Esophagus squamous epithelium (tissue), 5 donors: ENCODE measurements around the gene CYSTM1. TPM values are rescaled to one million over a fixed set of nuclear protein-coding genes. Genes with fewer than 3 reads are reported as not detected.
A peak's percentile ranks its signal among the peaks of the same experiment; 100 is the strongest.

ENCODE experiments used
- DNase-seq: peaks from one replicate; lab custom pipeline; 2025; lab: John Stamatoyannopoulos, UW
- H3K27ac ChIP-seq, 4 donors: fragments of 200-600 bp; sonication (generic); one replicate each; pipeline ENCODE4 v1.5.1; 2016 to 2019; ENCODE audit warnings: mild to moderate bottlenecking in 1 of 4
- H3K27me3 ChIP-seq, 4 donors: fragments of 200-600 bp; sonication (generic); 1 replicate in 3 of 4; 2 replicates in 1 of 4; pipeline versions ENCODE4 v1.5.1 to v1.6.0; 2017 to 2021; ENCODE audit warnings: antibody characterized with exemption in 1 of 4
- H3K36me3 ChIP-seq, 3 donors: fragments of 200-600 bp; sonication (generic); one replicate each; pipeline ENCODE4 v1.5.1; 2016 to 2019
- H3K4me1 ChIP-seq, 3 donors: fragments of 200-600 bp; sonication (generic); one replicate each; pipeline ENCODE4 v1.5.1; 2017 to 2019
- H3K4me3 ChIP-seq, 4 donors: fragments of 200-600 bp; sonication (generic); 1 replicate in 3 of 4; 2 replicates in 1 of 4; pipeline ENCODE4 v1.5.1; 2016 to 2019; ENCODE audit warnings: mild to moderate bottlenecking in 2 of 4, moderate library complexity in 1 of 4
- H3K9me3 ChIP-seq, 3 donors: fragments of 200-600 bp; sonication (generic); one replicate each; pipeline ENCODE4 v1.5.1; 2016 to 2019
- POLR2A ChIP-seq, 4 donors: fragments of 450-650 bp; IDR thresholded peaks; one replicate each; pipeline ENCODE4 v1.6.1; 2017; ENCODE audit warnings: antibody characterized with exemption in 4 of 4, mild to moderate bottlenecking in 4 of 4, moderate library complexity in 3 of 4
- WGBS, 2 donors: methylation state at CpG; one replicate each; pipeline ENCODE4 v1.1.5; 2018; 5-methylcytosine and 5-hydroxymethylcytosine counted together
- intact Hi-C: fragments of 100-400 bp; cut with DNase I; formaldehyde crosslinking; loops from one replicate; pipeline ENCODE4 v1.15.0; 2022
- total RNA-seq, 4 donors: library from RNA; depleted of rRNA; stranded (reverse); fragments of >200 nt; gene quantifications; one replicate each; pipeline ENCODE4 v1.1.0, GENCODE V29; 2016
- TF ChIP-seq, protein P1 (sequence below), 6 experiments: fragments of 450-650 bp in 4 of 6; fragments of 200-600 bp in 2 of 6; sonication (generic) in 2 of 6; IDR thresholded peaks; one replicate each; pipeline ENCODE4 v1.5.1; 2016 to 2019; ENCODE audit warnings: antibody characterized with exemption in 6 of 6, mild to moderate bottlenecking in 4 of 6, moderate library complexity in 4 of 6
- donor health status: DM: yes; HTN: yes; CAD: no.

Gene CYSTM1
- total RNA-seq, 4 donors from 2014 or later: 2.6 to 22.5 (median 12.8) TPM

DNA sequence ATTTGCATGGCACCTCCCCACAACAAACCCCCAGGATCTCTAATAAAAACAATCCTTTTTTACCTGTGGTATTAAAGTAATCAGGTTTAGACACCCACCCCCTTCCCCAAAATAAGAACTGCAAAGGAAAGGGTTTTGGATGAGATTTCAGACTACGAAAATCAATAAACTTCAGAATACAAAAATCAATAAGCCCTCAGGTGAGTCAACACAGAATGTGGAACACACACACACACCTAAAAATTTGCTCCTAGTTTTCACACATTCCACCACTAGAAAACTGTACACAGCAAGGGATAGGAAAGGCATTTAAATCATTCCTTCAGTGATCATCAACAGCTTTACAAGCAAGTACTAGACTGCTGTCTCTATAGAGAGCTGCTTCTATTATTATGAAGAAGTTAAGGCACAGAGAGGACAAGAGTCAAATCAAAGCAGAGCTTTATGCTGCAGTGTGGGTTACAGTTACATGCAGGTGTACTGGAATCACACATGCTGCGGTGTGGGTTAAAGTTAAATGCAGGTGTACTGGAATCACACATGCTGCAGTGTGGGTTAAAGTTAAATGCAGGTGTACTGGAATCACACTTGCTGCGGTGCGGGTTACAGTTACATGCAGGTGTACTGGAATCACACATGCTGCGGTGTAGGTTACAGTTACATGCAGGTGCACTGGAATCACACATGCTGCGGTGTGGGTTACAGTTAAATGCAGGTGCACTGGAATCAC is 91.6 kb downstream of the CYSTM1 start:
- Histone ChIP-seq H3K27ac (no peak overlapping the region), H3K9me3 (no peaks in the 10 kb centered on the region), H3K27me3 (no peaks in the 10 kb centered on the region), H3K4me1 (peaks cover 5 to 19% (median 6%) of the 10 kb centered on the region in 3 donors), H3K36me3 (peaks cover 0 to 2% (median 0%) of the 10 kb centered on the region in 3 donors), H3K4me3 (no peak overlapping the region)
- DNase-seq: no peak
- WGBS, 2 donors: 80 to 93% methylated on average over 6 of the region's 6 CpGs
- no peak for TF ChIP-seq POLR2A (IDR thresholded peaks at IDR 0.05)
- TF ChIP-seq, protein P1, sequence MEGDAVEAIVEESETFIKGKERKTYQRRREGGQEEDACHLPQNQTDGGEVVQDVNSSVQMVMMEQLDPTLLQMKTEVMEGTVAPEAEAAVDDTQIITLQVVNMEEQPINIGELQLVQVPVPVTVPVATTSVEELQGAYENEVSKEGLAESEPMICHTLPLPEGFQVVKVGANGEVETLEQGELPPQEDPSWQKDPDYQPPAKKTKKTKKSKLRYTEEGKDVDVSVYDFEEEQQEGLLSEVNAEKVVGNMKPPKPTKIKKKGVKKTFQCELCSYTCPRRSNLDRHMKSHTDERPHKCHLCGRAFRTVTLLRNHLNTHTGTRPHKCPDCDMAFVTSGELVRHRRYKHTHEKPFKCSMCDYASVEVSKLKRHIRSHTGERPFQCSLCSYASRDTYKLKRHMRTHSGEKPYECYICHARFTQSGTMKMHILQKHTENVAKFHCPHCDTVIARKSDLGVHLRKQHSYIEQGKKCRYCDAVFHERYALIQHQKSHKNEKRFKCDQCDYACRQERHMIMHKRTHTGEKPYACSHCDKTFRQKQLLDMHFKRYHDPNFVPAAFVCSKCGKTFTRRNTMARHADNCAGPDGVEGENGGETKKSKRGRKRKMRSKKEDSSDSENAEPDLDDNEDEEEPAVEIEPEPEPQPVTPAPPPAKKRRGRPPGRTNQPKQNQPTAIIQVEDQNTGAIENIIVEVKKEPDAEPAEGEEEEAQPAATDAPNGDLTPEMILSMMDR (IDR thresholded peaks at IDR 0.05): no peak
- intact Hi-C loops: no loop called here

DNA sequence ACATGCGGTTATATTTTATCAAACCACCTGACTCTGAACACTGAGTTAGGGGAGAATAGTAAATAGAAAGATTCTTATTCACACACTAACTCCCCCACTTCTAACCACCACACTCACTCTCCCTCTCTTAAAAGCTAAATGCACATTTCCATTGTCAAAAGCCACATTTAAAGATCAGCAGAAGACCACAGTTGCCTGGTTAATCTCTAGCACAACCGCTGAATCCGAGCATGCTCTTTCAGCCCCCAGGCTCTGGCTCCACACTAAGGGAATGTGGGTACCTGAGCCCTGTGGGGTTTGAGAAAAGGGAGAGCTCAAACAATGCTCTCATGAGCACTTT is 92.2 kb downstream of the CYSTM1 start:
- Histone ChIP-seq H3K4me3 (no peak overlapping the region), H3K9me3 (no peaks in the 10 kb centered on the region), H3K36me3 (peaks cover 0 to 2% (median 0%) of the 10 kb centered on the region in 3 donors), H3K4me1 (peaks cover 0 to 13% (median under 1%) of the 10 kb centered on the region in 3 donors), H3K27me3 (no peaks in the 10 kb centered on the region), H3K27ac (peak overlapping the region in 2 of 4 donors; percentile 29 to 35)
- TF ChIP-seq, protein P1 (IDR thresholded peaks at IDR 0.05): no peak
- 82% methylated on average over 3 of the region's 3 CpGs for WGBS, 2 donors
- no peak for DNase-seq
- intact Hi-C loops: no loop called here

DNA sequence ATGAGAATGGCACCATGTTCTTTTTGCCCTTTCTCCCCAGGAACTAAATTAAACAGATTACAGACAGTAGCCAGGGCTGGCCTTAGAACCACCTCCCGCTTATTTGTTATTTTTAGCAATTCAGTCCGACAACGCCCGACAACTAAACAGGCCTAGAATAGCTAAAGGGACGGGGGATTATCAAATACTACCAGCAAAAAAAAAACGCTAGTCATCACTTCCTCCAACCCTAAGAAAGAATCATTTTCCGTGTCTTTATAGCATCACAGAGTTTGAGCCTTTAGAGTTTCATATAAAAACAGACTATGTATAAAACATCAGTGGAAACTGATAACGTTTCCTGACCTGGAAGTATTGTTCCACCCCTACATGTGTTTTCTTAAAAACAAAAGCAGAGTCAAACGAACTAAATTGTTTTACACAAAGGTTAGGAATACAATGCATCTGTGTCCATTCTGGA is 92.6 kb downstream of the CYSTM1 start:
- Histone ChIP-seq H3K4me1 (peaks cover 0 to 12% (median 0%) of the 10 kb centered on the region in 3 donors), H3K4me3 (no peak overlapping the region), H3K27me3 (no peaks in the 10 kb centered on the region), H3K9me3 (no peaks in the 10 kb centered on the region), H3K36me3 (peaks cover 0 to 2% (median 0%) of the 10 kb centered on the region in 3 donors), H3K27ac (peak overlapping the region in 2 of 4 donors; percentile 29 to 35)
- TF ChIP-seq, protein P1 (IDR thresholded peaks at IDR 0.05): no peak
- TF ChIP-seq POLR2A (IDR thresholded peaks at IDR 0.05): no peak
- no peak for DNase-seq
- WGBS, 2 donors: 58 to 59% methylated on average over 9 of the region's 9 CpGs
- intact Hi-C loops: no loop called here

DNA sequence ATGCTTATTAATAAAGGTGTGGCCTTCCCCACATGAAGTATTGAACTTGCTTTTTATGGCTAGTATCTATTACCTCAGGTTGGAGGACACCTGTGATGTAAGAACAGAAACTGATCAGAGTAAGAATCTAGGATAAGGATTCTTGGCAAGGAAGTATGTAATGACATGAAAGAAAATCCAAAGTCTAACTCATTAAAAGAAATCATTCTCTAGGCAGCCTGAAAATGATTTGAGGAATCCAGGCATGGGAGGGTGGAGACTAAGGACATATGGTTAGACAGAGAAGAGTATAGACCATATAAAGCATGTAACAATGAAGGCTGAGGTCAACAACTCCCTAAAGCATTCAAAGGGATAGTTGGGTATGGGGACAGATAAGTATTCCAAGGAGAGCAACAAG is 95.0 kb downstream of the CYSTM1 start:
- Histone ChIP-seq H3K4me3 (no peak overlapping the region), H3K36me3 (peaks cover 0 to 12% (median 0%) of the 10 kb centered on the region in 3 donors), H3K27ac (no peak overlapping the region), H3K27me3 (no peaks in the 10 kb centered on the region), H3K4me1 (peaks cover 0 to 12% (median 0%) of the 10 kb centered on the region in 3 donors), H3K9me3 (no peaks in the 10 kb centered on the region)
- no peak for TF ChIP-seq POLR2A (IDR thresholded peaks at IDR 0.05)
- TF ChIP-seq, protein P1 (IDR thresholded peaks at IDR 0.05): no peak
- no peak for DNase-seq
- intact Hi-C loops: no loop called here

DNA sequence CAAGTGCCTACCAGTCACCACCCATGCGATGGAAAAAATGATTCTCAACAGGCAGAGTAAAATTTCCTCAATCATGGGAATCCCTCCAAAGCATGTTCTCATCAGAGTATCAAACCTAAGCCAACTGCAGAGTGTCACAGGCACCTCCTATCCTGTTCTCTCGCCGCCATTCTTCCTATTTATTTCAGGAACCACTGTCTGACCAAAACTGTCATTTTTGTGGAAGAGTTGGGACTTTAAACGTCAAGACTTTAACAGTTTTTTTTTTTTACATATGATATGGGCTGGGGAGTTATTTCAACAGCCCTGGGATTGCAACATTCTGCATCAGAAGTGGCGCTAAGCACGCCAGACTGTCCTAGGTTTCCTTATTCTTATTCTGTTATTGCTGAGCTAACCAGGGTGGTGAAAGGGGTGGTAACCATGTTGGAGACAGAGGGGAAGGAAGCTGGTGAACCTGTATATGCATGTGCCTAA is 98.5 kb downstream of the CYSTM1 start:
- Histone ChIP-seq H3K27me3 (no peaks in the 10 kb centered on the region), H3K9me3 (no peaks in the 10 kb centered on the region), H3K36me3 (peaks cover 0 to 23% (median 0%) of the 10 kb centered on the region in 3 donors), H3K4me1 (peaks cover 0 to 6% (median 0%) of the 10 kb centered on the region in 3 donors), H3K4me3 (no peak overlapping the region), H3K27ac (peak overlapping the region in 3 of 4 donors; percentile 5 to 66 (median 25))
- WGBS, 2 donors: 72 to 74% methylated on average over 6 of the region's 6 CpGs
- no peak for DNase-seq
- TF ChIP-seq, protein P1 (IDR thresholded peaks at IDR 0.05): no peak
- no peak for TF ChIP-seq POLR2A (IDR thresholded peaks at IDR 0.05)
- intact Hi-C loops: no loop called here
